NCI-H510A treated with DMSO at 0.1 percent for 48 hours (cell line): ENCODE measurements around the gene MYCL.
"Not testable (repeated sequence)": the region's sequence is repeated elsewhere in the genome, so short reads cannot be mapped to it uniquely, and the experiment has no call there.

Experiments
- DNase-seq: peaks from one replicate; lab custom pipeline; 2025; lab: John Stamatoyannopoulos, UW

MYCL gene

DNA sequence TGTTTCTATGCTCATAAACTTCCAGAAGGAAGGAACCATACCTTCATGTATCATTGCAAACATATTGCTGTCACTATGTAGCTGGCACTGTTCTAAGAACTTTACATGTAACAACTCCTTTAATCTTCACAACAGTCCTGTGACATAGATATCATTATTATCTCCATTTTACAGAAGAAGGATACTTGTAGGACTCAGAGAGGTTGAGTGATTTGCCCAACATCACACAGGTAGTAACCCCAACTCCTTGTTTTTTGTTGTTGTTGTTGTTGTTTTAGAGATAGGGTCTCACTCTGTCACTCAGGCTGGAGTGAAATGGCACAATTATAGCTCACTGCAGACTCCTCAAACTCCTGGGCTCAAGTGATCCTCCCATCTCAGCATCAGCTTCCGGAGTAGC is 10.8 kb downstream of the MYCL start:
- DNase-seq: no peak

DNA sequence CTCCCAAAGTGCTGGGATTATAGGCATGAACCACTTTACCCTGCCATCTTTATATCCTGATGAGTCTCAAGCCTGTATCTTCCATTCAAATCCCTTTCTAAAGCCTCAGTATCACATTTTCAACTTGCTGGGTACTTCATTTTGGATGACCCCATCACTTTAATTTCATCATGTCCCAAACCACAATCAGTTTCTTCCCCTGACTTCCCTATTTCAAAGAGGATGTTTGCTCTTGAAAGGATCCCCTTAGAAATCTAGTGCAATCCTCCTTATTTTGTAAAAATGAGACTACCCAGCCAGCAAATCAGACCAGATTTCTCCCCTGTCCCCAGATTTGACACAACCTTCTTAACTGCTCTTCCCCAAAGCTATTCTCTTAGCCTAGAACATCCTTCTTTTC is 11.4 kb downstream of the MYCL start:
- no peak for DNase-seq

DNA sequence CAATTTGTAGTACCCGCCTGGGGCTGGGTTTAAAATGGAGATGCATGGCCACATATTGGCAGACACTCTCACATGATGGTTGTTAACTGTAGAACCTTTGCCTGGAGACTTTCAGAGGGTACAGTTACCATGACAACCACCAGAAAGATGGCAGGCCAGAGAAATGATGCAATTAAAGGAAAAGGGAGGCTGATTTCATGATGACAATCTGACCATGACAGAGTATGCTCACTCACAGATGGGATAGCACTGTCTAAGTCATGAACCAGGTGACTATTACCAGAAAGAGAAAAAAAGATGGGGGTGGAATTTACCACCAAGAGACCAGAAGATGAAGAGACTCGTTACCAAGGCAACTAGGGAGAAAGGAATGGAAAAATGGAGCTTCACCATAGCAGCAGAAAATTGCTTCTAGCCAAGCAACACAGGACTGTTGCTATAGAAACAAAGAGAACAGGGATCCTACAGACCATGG is 14.9 kb downstream of the MYCL start:
- no peak for DNase-seq

DNA sequence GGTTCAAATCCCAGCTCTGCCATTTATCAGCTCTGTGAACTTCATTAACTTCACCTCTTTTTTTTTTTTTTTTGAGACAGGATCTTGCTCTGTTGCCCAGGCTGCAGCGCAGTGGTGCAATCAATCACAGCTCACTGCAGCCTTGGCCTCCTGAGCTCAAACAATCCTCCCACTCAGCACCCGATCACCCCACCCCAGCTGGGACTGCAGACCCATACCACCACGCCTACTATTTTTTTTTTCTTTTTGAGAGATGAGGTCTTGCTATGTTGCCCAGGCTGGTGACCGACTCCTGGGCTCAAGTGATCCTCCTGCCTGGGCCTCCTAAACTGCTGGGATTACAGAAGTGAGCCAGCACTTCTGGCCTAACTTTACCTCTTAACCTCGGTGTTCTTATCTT is 16.2 kb downstream of the MYCL start:
- DNase-seq: no peak

DNA sequence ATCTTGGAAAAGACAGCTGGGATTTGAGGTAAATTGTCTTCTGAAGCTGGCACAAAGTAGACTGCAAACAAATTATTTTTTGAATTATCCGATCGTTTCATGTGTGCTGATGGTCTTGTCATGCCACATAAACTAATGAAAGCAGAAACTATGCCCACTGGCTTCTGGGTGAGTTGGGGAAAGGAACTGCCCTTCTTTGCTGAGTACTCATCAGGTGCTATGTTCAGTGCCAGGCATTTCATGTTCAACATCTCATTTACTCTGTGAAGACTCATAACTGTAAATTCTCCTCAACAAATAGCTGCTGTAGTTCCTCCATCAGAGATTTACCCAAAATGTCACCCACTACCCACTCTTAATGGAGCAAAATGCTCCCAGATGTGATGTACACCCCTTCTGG is 19.6 kb downstream of the MYCL start:
- DNase-seq: peak; percentile 100

DNA sequence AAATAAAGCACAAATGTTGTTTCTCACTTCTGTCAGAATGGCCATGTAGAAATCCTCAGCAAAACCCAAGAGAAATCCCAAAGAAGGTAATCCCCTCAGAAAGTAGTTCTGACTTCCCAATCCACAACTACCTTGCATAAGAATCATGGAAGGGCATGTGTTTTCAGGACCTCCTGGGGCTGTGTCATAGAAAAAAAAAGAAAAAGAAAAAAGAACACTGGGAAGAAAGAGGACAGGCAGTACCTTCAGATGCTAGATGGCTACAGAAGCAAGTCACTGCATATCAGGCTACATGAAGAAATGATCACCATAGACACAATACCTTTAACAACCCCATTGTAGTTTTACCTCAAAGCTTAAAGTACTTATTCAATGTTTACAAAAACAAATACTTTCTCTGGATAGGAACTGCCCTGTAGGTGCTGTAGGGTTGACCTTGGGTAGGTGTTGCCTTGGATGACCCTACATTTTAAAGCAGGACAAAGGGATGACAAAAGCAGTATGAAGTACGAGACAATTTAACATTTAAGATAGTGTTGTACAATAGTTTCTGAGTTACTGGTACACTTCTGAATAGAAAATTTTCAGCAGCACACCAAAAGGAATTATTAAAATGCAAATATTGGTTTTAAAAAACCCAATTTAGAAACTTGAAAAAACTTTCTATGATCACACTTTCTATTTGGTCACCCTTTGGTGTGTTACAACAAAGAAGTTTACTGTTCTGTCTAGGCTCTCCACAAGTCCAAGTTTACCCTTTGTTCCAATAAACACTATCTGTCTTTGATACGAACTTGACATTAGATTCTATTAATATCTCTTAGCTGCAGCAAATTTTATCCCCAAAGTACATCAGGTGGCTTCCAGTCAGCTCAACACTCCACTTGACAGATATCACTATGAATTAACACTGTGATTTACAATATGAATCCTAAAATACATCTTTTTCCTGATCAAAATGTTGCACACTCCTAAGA is 23.4 kb downstream of the MYCL start:
- DNase-seq: peak; percentile 100

DNA sequence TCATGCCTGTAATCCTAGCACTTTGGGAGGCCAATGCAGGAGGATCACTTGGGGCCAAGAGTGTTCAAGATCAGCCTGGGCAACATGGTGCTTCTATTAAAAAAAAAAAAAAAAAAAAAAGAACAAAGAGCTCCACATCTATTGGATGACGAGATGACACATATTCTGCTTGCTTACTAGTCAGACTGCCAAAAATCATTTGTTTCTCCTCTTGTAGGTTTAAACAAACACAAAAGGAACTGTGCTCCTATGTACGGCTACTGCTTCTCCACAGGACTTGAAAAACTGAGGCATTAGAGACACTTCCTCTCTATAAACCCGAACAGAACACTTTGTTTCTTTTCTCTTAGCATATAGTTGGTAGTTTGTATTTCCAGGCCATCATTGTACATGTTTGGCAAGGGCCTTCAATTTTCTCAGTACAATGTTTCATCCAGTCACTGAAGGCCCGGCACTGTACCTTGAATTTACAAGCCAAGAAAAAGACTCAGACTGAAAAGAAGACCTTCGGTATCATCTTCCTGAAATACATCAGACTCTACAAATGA is 24.4 kb downstream of the MYCL start:
- peak; percentile 100 for DNase-seq

DNA sequence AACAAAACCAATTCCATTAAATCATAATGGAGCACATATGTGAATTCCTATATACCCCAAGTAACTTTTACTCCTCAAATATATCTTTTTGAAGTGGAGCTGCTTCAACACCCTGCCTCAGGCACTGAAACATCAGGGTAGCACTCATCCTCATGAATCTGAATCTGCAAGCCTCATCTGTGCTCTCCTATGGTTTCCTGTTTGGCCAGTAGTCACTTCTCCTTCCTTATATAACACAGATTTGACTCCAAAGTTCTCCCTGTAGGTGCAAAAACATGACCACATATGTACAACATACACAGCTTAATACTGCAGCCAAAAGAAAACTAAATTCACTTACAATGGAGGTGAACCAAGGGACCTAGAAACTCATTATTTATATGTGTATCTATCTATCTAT is 25.6 kb downstream of the MYCL start:
- DNase-seq: peak; percentile 100

DNA sequence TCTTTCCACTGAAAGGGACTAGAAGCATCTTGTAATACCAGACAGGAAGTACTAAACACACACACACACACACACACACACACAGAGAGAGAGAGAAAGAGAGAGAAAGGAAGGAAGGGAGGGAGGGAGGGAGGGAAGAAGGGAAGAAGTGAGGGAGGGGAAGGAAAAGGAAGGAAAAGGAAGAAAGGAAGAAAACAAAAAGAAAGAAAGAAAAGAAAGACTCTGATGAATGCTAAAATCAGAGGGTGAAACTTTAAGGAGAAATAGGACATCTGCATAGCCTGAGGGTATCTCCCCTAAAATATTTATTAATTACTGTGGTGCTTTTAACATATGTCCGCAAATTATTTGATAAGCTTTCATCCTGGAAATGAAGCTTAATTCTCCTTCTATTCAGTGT is 29.0 kb downstream of the MYCL start:
- DNase-seq: no peak

DNA sequence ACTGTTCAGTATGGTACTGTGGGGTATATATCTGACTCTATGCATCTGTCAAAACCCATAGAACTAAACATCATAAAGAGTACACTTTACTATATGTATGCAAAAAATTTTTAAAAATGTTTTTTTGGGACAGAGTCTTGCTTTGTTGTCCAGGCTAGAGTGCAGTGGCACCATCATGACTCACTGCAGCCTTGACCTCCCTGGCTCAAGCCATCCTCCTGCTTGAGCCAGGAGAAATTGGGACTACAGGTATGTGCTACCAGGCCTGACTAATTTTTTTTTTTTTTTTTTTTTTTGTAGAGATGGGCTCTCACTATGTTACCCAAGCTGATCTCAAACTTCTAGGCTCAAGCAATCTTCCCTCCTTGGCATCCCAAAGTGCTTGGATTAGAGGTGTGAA is 29.9 kb downstream of the MYCL start:
- DNase-seq: no peak

DNA sequence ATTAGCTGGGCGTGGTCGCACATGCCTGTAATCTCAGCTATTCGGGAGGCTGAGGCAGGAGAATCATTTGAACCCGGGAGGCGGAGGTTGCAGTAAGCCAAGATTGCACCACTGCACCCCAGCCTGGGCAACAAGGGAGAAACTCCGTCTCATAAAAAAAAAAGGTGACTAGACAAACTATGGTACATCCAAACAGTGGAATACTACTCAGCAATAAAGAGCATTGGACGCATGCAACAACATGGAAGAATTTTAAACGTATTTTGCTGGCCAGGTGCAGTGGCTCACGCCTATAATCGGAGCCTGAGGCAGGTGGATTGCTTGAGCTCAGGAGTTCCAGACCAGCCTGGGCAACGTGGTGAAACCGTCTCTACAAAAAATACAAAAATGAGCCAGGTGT is 30.7 kb downstream of the MYCL start:
- DNase-seq: not testable (repeated sequence)

DNA sequence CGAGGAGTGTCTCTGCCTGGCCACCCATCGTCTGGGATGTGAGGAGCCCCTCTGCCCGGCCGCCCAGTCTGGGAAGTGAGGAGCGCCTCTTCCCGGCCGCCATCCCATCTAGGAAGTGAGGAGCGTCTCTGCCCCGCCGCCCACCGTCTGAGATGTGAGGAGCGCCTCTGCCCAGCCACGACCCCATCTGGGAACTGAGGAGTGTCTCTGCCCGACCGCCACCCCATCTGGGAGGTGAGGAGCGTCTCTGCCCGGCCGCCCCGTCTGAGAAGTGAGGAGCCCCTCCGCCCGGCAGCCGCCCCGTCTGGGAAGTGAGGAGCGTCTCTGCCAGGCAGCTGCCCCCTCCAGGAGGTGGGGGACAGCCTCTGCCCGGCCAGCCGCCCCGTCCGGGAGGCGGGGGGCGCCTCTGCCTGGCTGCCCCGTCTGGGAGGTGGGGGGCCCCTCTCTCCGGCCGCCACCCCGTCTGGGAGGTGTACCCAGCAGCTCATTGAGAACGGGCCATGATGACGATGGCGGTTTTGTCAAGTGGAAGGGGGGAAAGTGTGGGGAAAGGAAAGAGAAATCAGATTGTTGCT is 32.1 kb downstream of the MYCL start:
- not testable (repeated sequence) for DNase-seq

DNA sequence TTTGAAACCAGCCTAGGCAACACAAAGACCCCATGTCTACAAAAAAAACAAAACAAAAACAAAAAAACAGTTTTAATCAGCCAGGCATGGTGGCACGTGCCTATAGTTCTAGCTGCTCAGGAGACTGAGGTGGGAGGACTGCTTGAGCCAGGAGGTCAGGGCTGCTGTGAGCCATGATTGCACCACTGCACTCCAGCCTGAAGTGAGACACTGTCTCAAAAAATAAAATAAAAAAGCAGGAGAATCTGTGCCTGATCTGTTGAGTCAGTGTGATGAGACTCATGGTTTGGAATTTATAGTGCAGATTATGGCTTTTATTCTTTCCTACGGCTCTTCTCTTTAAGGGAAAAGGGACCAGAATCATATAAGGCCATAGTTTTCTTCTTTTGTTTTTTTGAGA is 35.0 kb downstream of the MYCL start:
- no peak for DNase-seq

DNA sequence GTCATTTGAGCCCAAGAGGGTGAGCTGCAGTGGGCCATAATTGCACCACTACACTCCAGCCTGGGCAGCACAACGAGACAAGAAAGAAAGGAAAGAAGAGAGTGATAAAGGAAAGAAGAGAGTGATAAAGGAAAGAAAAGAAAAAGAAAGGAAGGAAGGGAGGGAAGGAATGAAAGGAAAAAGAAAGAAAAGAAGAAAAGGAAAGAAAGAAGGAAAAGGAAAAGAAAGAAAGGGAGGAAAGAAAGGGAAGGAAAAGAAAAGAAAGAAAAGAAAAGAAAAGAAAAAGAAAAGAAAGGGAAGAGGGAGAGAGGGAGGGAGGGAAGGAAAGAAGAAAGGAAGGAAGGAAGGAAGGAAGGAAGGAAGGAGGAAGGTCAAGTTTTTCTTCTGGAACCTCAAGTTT is 36.0 kb downstream of the MYCL start:
- no peak for DNase-seq

DNA sequence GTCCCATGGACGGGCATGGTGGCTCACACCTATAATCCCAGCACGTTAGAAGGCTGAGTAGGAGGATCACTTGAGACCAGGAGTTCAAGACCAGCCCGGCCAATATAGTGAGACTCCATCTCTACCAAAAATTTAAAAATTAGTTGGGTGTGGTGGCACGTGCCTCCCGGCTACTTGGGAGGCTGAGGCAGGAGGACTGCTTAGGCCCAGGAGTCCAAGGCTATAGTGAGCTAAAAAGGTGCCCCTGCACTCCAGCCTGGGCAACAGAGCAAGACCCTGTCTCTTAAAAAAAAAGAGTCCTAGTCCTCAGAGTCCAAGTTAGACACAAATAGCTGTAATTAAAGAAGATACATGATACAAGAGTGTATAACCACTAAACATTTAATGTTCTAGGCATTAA is 38.5 kb downstream of the MYCL start:
- no peak for DNase-seq

DNA sequence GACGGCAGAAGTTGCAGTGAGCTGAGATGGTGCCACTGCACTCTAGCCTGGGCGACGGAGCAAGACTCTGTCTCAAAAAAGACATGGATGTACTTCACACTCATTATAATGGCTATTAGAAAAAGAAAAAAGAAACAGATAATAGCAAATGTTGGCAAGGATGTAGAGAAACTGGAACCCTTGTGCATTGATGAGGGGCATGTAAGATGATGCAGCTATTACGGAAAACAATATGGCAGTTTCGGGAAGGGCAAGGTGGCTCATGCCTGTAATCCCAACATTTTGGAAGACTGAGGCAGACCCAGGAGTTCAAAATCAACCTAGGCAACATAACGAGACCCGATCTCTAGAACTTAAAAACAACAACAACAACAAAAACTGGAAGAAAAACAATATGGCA is 40.7 kb downstream of the MYCL start:
- DNase-seq: no peak

DNA sequence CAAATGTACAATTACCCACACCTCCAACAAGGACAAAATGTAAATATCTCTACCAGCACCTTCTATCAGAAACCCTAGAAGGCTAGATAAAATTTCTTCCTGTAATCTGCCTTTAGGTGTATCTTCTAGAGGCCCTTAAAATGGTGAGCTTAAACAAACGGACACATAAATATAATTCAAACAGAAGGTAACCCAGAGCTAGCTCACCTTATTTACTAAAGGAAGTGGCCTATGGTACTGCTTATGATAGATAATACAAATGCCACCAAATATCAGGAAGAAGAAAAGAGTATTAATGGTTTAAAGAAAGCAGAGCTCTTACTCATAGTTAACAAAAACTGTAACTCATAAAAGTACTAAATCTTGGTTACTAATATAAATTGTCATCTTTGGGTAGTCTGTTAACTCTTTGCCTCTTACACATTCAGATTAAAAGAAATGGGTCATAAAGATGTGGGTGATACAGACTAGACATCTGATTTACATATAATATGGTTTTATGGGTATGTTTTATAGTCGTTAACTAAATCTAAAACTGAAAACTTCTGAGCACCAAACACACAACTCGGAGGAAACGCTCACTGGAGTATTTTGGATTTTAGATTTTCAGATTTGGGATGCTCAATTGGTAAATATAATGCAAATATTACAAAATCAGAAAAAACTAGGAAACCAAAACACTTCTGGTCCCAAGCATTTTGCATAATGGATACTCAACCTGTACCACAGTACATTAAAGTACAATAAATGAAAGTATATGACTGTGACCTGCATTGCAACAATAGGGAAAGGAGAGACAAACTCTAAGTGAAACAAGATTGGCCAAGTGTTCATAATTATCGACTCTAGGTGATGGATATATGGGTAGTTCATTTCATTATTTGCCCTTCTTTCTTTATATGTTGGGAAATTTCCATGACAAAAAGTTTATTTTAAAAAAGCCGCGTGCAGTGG is 41.6 kb downstream of the MYCL start:
- peak; percentile 100 for DNase-seq

DNA sequence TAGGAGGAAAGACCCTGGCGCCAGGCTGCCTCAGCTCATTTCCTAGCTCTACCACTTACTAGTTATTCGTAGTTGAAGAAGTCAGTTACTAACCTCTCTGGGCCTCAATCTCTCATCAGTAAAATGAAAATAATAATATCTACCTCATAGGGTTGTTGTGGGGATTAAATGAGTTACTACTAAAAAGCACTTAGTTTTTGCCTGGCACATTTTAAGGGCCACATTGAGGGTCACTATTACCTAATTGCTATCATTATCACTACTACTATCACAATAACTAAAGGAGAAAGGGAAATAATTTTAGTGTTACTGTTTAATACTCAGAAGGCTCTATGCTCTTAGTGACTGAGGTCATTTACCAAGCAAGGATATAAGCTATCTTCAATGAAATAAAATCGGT is 43.4 kb downstream of the MYCL start:
- DNase-seq: no peak

DNA sequence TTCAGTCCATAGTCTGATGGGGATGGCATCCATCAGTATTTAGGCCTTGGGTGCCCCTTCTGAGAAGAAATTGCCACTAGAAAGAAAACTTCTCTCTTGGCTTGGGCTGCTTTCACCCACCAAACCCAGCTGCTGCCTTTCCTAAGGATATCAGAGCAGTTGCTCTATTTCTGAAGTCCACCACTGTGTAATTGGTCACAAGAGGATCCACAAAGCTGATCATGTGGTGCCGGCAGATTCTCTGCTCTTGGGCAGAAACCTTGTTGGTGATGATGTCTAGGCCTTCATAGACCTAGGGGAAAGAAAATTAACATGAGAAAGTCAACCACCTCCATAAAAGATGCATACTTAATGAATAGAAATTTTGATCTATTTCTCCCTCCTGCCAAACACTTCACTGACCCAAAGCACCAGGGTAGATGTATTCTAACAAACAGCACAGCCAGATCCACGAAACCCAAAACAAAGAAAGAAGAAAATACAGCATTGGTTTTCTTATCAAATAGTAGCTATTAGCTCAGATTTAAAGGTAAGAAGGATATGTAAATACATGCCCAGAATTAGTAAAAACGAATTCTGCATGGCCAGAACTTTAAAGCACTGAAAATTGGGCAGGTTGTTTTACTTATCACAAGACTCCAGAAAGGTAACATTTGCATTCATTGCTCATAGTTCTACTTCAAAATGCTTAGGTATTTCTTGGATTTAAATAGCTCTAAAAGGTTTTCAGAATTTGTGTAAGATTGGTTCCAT is 44.4 kb downstream of the MYCL start:
- DNase-seq: peak; percentile 100

DNA sequence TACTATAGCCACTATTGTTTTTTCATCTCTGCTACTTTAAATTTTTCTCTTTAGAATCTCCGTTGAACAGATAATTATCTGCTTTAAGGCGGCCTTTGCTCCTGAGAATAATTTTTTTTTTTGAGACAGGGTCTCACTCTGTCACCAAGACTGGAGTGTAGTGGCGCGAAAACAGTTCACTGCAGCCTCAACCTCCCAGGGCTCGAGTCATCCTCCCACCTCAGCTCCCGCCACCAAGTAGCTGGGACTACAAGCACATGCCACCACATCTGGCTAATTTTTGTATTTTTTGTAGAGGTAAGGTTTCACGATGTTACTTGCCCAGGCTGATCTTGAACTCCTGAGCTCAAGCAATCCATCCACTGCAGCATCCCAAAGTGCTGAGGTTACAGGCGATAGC is 47.0 kb downstream of the MYCL start:
- no peak for DNase-seq

DNA sequence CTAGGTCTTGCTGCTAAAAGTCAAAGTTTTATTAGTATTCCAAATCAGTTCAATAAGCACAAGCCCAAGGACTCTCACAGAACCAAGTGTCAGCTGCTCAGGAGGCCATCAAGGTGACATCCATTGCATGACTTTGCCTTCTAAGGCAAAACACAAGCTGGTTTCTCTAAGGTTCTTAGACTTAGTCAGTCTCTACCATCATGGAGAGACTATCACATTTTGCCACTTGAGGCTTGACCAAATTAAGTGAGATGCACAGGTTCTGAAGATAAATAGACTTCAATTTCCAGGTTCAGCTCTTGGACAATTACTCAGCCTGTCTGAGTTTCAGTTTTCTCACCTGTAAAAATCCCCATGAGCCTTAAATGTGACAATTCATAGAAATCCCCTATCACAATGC is 47.4 kb downstream of the MYCL start:
- DNase-seq: no peak
